T-cell (primary cell): ENCODE results near the gene SSTR3. TPM values are rescaled to one million over a fixed set of nuclear protein-coding genes. Genes with fewer than 3 reads are reported as not detected.
A peak's percentile ranks its signal among the peaks of the same experiment; 100 is the strongest.

Experiments used
- ATAC-seq, 4 experiments: fragments of 200-7000 bp in 3 of 4; fragments of 150-1000 bp in 1 of 4; cut with Tn5 transposase; replicated peaks in 1 of 4; 1 replicate in 3 of 4; 2 replicates in 1 of 4; pipeline ENCODE4 v1.10.0; 2021; ENCODE audit warnings: moderate library complexity in 3 of 4, mild to moderate bottlenecking in 2 of 4, moderate number of reproducible peaks in 1 of 4
- CTCF ChIA-PET, 2 donors: fragments of 300-600 bp; sonication (Branson Sonifier 250); formaldehyde crosslinking; loops; one replicate each; lab custom pipeline; 2022; ENCODE audit warnings: antibody characterized with exemption in 2 of 2; lab: Charles Lee
- POLR2A ChIA-PET, 2 donors: fragments of 300-600 bp; sonication (Branson Sonifier 250); formaldehyde crosslinking; loops; one replicate each; lab custom pipeline; 2022; ENCODE audit warnings: antibody characterized with exemption in 2 of 2; lab: Charles Lee
- DNase-seq, 35 experiments: peaks; one replicate each; pipeline versions ENCODE4 v3.0.0 to v3.0.0-alpha.2; 2013 to 2023
- H3K27ac ChIP-seq: one replicate; pipeline ENCODE4 v1.5.1; 2013; ENCODE audit warnings: low read length
- H3K27me3 ChIP-seq, 2 experiments: replicated peaks in 1 of 2; 1 replicate in 1 of 2; 2 replicates in 1 of 2; pipeline versions ENCODE4 v1.6.1 to v1.7.0; 2013; ENCODE audit warnings: low read length in 1 of 2, mixed read lengths in 1 of 2; ENCODE audit not compliant: control insufficient read depth in 2 of 2, insufficient read depth in 2 of 2; ENCODE audit errors: extremely low read depth in 1 of 2
- H3K36me3 ChIP-seq, 2 donors: 1 replicate in 1 of 2; 2 replicates in 1 of 2; pipeline versions ENCODE4 v1.6.1 to v1.7.0; 2013; ENCODE audit warnings: low read length in 1 of 2; ENCODE audit not compliant: control insufficient read depth in 2 of 2, insufficient read depth in 1 of 2; ENCODE audit errors: extremely low read depth in 1 of 2
- H3K4me1 ChIP-seq, 2 experiments: 1 replicate in 1 of 2; 2 replicates in 1 of 2; pipeline versions ENCODE4 v1.6.1 to v1.7.0; 2013; ENCODE audit warnings: low read length in 2 of 2, mixed read lengths in 1 of 2; ENCODE audit not compliant: insufficient read depth in 2 of 2, control insufficient read depth in 1 of 2; ENCODE audit errors: extremely low read depth in 1 of 2
- H3K4me3 ChIP-seq, 2 donors: 1 replicate in 1 of 2; 2 replicates in 1 of 2; pipeline versions ENCODE4 v1.5.1 to v1.7.0; 2013; ENCODE audit warnings: mild to moderate bottlenecking in 2 of 2, low read length in 1 of 2, moderate library complexity in 1 of 2; ENCODE audit not compliant: control insufficient read depth in 1 of 2; ENCODE audit errors: extremely low read depth in 1 of 2
- H3K9me3 ChIP-seq: 2 replicates; pipeline ENCODE4 v1.7.0; 2013
- H3K27ac Mint-ChIP-seq, 2 donors: one replicate each; pipeline ENCODE4 v1.8.0; 2020 to 2021; ENCODE audit warnings: mild to moderate bottlenecking in 2 of 2, mixed read lengths in 2 of 2
- H3K27me3 Mint-ChIP-seq, 2 donors: one replicate each; pipeline ENCODE4 v1.8.0; 2021 to 2022; ENCODE audit warnings: mixed read lengths in 2 of 2
- H3K36me3 Mint-ChIP-seq: one replicate; pipeline ENCODE4 v1.8.0; 2021; ENCODE audit warnings: mixed read lengths
- H3K4me1 Mint-ChIP-seq, 3 donors: one replicate each; pipeline ENCODE4 v1.8.0; 2020 to 2022; ENCODE audit warnings: mixed read lengths in 3 of 3, mild to moderate bottlenecking in 1 of 3
- H3K4me3 Mint-ChIP-seq, 3 donors: one replicate each; pipeline ENCODE4 v1.8.0; 2020 to 2022; ENCODE audit warnings: mild to moderate bottlenecking in 3 of 3, mixed read lengths in 3 of 3, moderate library complexity in 3 of 3
- H3K9me3 Mint-ChIP-seq, 3 donors: one replicate each; pipeline ENCODE4 v1.8.0; 2020 to 2022; ENCODE audit warnings: mixed read lengths in 3 of 3
- WGBS: methylation state at CpG from one replicate; pipeline ENCODE4 v1.1.5; 2013; ENCODE audit warnings: missing lambda C conversion rate; ENCODE audit not compliant: insufficient coverage; 5-methylcytosine and 5-hydroxymethylcytosine counted together
- total RNA-seq, 35 experiments: library from RNA in 6 of 35; stranded (reverse) in 6 of 35; fragments of 120-200 nt in 1 of 35; gene quantifications; one replicate each; pipeline versions ENCODE4 v1.2.1 to v1.2.4 and lab custom pipeline; 2013 to 2026

The SSTR3 gene
- total RNA-seq, 5 donors from 2014 or later (not counting 1 experiment from before 2014, with no cell fraction given): 4.6 to 8.7 (median 5.3) TPM

- peaks cover 30 to 53% (median 37%) of the 10 kb centered on the region in 3 donors for H3K4me1 Mint-ChIP-seq
- H3K9me3 ChIP-seq: no peaks in the 10 kb centered on the region
- CTCF ChIA-PET: interaction anchor here in 1 of 2 donors (0.6 kb wide), 1 partner anchor 109 kb away, joined by 7 read pairs; no protein-coding TSS in a partner anchor
- H3K4me3 ChIP-seq: no peak overlapping the region
- peaks cover 1 to 30% of the 10 kb centered on the region in 2 experiments for H3K4me1 ChIP-seq
- 74% methylated on average over 6 of the region's 7 CpGs for WGBS
- ATAC-seq (no peak), DNase-seq (no peak)
- no peaks in the 10 kb centered on the region for H3K27me3 Mint-ChIP-seq
- no peaks in the 10 kb centered on the region for H3K9me3 Mint-ChIP-seq
- no peak overlapping the region for H3K4me3 Mint-ChIP-seq
- POLR2A ChIA-PET: no interaction called here
- no peaks in the 10 kb centered on the region for H3K36me3 Mint-ChIP-seq
- H3K27me3 ChIP-seq: peaks cover 0 to 3% of the 10 kb centered on the region in 2 experiments
- H3K27ac Mint-ChIP-seq: peak overlapping the region in 1 of 2 donors; percentile 50
- peaks cover 0 to 1% of the 10 kb centered on the region in 2 donors for H3K36me3 ChIP-seq
- no peak overlapping the region for H3K27ac ChIP-seq
Measured at GRCh38 chr22:37154925-37155712, 57.2 kb downstream of the SSTR3 start.

Other genes starting within 250 kb of the SSTR3 start
- 1 to 10 TPM in 3 of 5 donors, under 1 TPM in 2; 0.61 to 2.2 (median 1.0) TPM for gene TST, start 193.0 kb downstream of the SSTR3 start, total RNA-seq
- gene MPST, start 192.7 kb downstream of the SSTR3 start, total RNA-seq: 10 to 100 TPM in 1 of 5 donors, 1 to 10 TPM in 4; 2.4 to 10.7 (median 7.1) TPM
- 10 to 100 TPM; 24.0 to 36.2 (median 35.1) TPM for gene KCTD17, start 160.7 kb downstream of the SSTR3 start, total RNA-seq
- gene TMPRSS6, start 102.8 kb downstream of the SSTR3 start, total RNA-seq: 1 to 10 TPM in 3 of 5 donors, under 1 TPM in 2; 0.40 to 1.3 (median 1.1) TPM
- 100 to 1,000 TPM in 2 of 5 donors, 10 to 100 TPM in 3; 53.6 to 118 (median 98.1) TPM for gene IL2RB, start 62.6 kb downstream of the SSTR3 start, total RNA-seq
- gene C1QTNF6, start 24.2 kb downstream of the SSTR3 start, total RNA-seq: 10 to 100 TPM in 4 of 5 donors, 1 to 10 TPM in 1; 9.0 to 26.4 (median 22.0) TPM
- 100 to 1,000 TPM; 353 to 413 (median 385) TPM for gene RAC2, start 31.8 kb upstream of the SSTR3 start, total RNA-seq
- 100 to 1,000 TPM; 146 to 181 (median 151) TPM for gene CYTH4, start 70.0 kb upstream of the SSTR3 start, total RNA-seq
- gene ELFN2, start 215.0 kb upstream of the SSTR3 start, total RNA-seq: under 1 TPM; 0.09 to 0.88 (median 0.70) TPM